HT-29 (cell line): Measurements from ENCODE around the gene TAS2R41. TPM values are rescaled to one million over a fixed set of nuclear protein-coding genes. Genes with fewer than 3 reads are reported as not detected.

Experiments used
- DNase-seq: peaks from one replicate; pipeline ENCODE4 v3.0.0-alpha.2; 2015; ENCODE audit warnings: low spot score
- total RNA-seq: library from RNA; depleted of rRNA; stranded (reverse); fragments of >200 nt; shearing (Covaris generic); gene quantifications from 2 replicates; pipeline ENCODE4 v1.2.3, GENCODE V29; 2014

The TAS2R41 gene
- total RNA-seq, 1 experiment from 2014 or later: not detected

GRCh38 chr7:143492799-143493739 is 15.4 kb downstream of the TAS2R41 start:
- DNase-seq: no peak

- DNase-seq: no peak
These were observed 16.1 kb downstream of the TAS2R41 start for GRCh38 chr7:143493751-143494150.

GRCh38 chr7:143494622-143495021 is 16.9 kb downstream of the TAS2R41 start:
- peak; percentile 34 for DNase-seq

GRCh38 chr7:143495851-143496250 is 18.2 kb downstream of the TAS2R41 start:
- no peak for DNase-seq

GRCh38 chr7:143496263-143496662 is 18.6 kb downstream of the TAS2R41 start:
- no peak for DNase-seq

- no peak for DNase-seq
These were observed 19.5 kb downstream of the TAS2R41 start for GRCh38 chr7:143497008-143497795.

- no peak for DNase-seq
These were observed 21.6 kb downstream of the TAS2R41 start for GRCh38 chr7:143499246-143499645.

GRCh38 chr7:143499743-143500348 is 22.2 kb downstream of the TAS2R41 start:
- DNase-seq: no peak

- no peak for DNase-seq
These were observed 25.6 kb downstream of the TAS2R41 start for GRCh38 chr7:143503261-143503660.

- no peak for DNase-seq
These were observed 26.7 kb downstream of the TAS2R41 start for GRCh38 chr7:143504215-143504936.

GRCh38 chr7:143504937-143505297 is 27.2 kb downstream of the TAS2R41 start:
- DNase-seq: peak; percentile 58

- no peak for DNase-seq
These were observed 28.2 kb downstream of the TAS2R41 start for GRCh38 chr7:143505838-143506237.

GRCh38 chr7:143507094-143507518 is 29.4 kb downstream of the TAS2R41 start:
- no peak for DNase-seq

- DNase-seq: no peak
These were observed 29.9 kb downstream of the TAS2R41 start for GRCh38 chr7:143507534-143508055.

- DNase-seq: no peak
These were observed 33.4 kb downstream of the TAS2R41 start for GRCh38 chr7:143510854-143511592.

- DNase-seq: no peak
These were observed 33.9 kb downstream of the TAS2R41 start for GRCh38 chr7:143511593-143512047.

GRCh38 chr7:143512488-143513340 is 35.0 kb downstream of the TAS2R41 start:
- no peak for DNase-seq

- no peak for DNase-seq
These were observed 36.8 kb downstream of the TAS2R41 start for GRCh38 chr7:143514487-143514886.

GRCh38 chr7:143514995-143515735 is 37.5 kb downstream of the TAS2R41 start:
- DNase-seq: no peak
